ENCODE results near the gene CCDC3.

GRCh38 chr10:12984165-12984747 is 17.3 kb downstream of the CCDC3 start:
- no peak for TF ChIP-seq RAD21 (IDR thresholded peaks at IDR 0.05)
- no peak for TF ChIP-seq CTCF (IDR thresholded peaks at IDR 0.05; ENCODE audit: low read depth, low read length, missing input control)
- no peak for TF ChIP-seq TAF1 (conservative IDR thresholded peaks at IDR 0.05)
- no peak for TF ChIP-seq GABPA (IDR thresholded peaks at IDR 0.05 in 1 of 2, conservative IDR thresholded peaks at IDR 0.05 in 1 of 2)
- TF ChIP-seq SP1 (IDR thresholded peaks at IDR 0.05), result no peak
- TF ChIP-seq ZBTB33 (IDR thresholded peaks at IDR 0.05), result no peak
- no peak for TF ChIP-seq YY1 (IDR thresholded peaks at IDR 0.05)
- TF ChIP-seq REST (IDR thresholded peaks at IDR 0.05), result no peak
- TF ChIP-seq RXRA (IDR thresholded peaks at IDR 0.05), result no peak
- no peak for TF ChIP-seq HNF4A (conservative IDR thresholded peaks at IDR 0.05)
- no peak for TF ChIP-seq ATF3 (IDR thresholded peaks at IDR 0.05)
- no peak for TF ChIP-seq EGR1 (IDR thresholded peaks at IDR 0.05; ENCODE audit: low read depth in 2 of 2)
- no peak for TF ChIP-seq MAX (IDR thresholded peaks at IDR 0.05)
- TF ChIP-seq JUND (IDR thresholded peaks at IDR 0.05), result no peak

All from liver (tissue), 3 donors.